B cell (primary cell): ENCODE data around the gene PPP6R1.

Experiments
- EZH2 ChIP-seq: IDR thresholded peaks from 2 replicates; pipeline ENCODE4 v1.6.1; 2012; ENCODE audit warnings: borderline replicate concordance, low read depth, mild to moderate bottlenecking, moderate library complexity, low read length; ENCODE audit not compliant: insufficient read depth, poor library complexity, severe bottlenecking
- TF ChIP-seq, protein P1 (sequence below): fragments of 200-600 bp; IDR thresholded peaks from one replicate; pipeline ENCODE4 v1.8.0; 2022; ENCODE audit warnings: antibody characterized with exemption, mild to moderate bottlenecking

- TF ChIP-seq, protein P1, sequence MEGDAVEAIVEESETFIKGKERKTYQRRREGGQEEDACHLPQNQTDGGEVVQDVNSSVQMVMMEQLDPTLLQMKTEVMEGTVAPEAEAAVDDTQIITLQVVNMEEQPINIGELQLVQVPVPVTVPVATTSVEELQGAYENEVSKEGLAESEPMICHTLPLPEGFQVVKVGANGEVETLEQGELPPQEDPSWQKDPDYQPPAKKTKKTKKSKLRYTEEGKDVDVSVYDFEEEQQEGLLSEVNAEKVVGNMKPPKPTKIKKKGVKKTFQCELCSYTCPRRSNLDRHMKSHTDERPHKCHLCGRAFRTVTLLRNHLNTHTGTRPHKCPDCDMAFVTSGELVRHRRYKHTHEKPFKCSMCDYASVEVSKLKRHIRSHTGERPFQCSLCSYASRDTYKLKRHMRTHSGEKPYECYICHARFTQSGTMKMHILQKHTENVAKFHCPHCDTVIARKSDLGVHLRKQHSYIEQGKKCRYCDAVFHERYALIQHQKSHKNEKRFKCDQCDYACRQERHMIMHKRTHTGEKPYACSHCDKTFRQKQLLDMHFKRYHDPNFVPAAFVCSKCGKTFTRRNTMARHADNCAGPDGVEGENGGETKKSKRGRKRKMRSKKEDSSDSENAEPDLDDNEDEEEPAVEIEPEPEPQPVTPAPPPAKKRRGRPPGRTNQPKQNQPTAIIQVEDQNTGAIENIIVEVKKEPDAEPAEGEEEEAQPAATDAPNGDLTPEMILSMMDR = no peak
- TF ChIP-seq EZH2 = no peak
Observed at GRCh38 chr19:55228403-55229031, 30.3 kb downstream of the PPP6R1 start, which contains the start of gene TMEM86B.
